Cardiac muscle cell (in vitro differentiated cells and primary cell): ENCODE results near the gene FLNA. TPM values are rescaled to one million over a fixed set of nuclear protein-coding genes. Genes with fewer than 3 reads are reported as not detected.

Source experiments
- DNase-seq, 2 donors: peaks; one replicate each; pipeline versions ENCODE4 v3.0.0 to v3.0.0-alpha.2; 2010 to 2017; ENCODE audit warnings: low read depth in 1 of 2, low spot score in 1 of 2
- H3K27ac ChIP-seq: fragments of 200-600 bp; sonication (generic); 2 replicates; pipeline ENCODE4 v1.5.1; 2016
- H3K27me3 ChIP-seq: fragments of 200-600 bp; sonication (generic); 2 replicates; pipeline ENCODE4 v1.6.0; 2016; ENCODE audit warnings: control low read depth
- H3K36me3 ChIP-seq: fragments of 200-600 bp; sonication (generic); 2 replicates; pipeline ENCODE4 v1.5.1; 2016; ENCODE audit warnings: control low read depth
- H3K4me1 ChIP-seq: fragments of 200-600 bp; sonication (generic); 2 replicates; pipeline ENCODE4 v1.8.1; 2017; ENCODE audit warnings: low read depth, mild to moderate bottlenecking, mixed run types
- H3K4me3 ChIP-seq: fragments of 200-600 bp; sonication (generic); 2 replicates; pipeline ENCODE4 v1.5.1; 2016; ENCODE audit warnings: mild to moderate bottlenecking
- H3K9me3 ChIP-seq: fragments of 200-600 bp; sonication (generic); 2 replicates; pipeline ENCODE4 v1.5.1; 2017; ENCODE audit warnings: low read depth, mild to moderate bottlenecking, control low read depth
- polyA plus RNA-seq: library from polyadenylated mRNA; unstranded; fragments of >200 nt; fragmentation: Nextera tagmentation; extraction: Ambion mirVana; gene quantifications from 2 replicates; pipeline ENCODE4 v1.2.1, GENCODE V29; 2016
- total RNA-seq: library from RNA; depleted of rRNA; stranded (reverse); fragments of >200 nt; gene quantifications from 2 replicates; pipeline ENCODE4 v1.2.3, GENCODE V29; 2016
- TF ChIP-seq, protein P1 (sequence below): IDR thresholded peaks from 2 replicates; pipeline ENCODE4 v1.5.1; 2012; ENCODE audit warnings: low read depth, mild to moderate bottlenecking, low read length

FLNA gene
- total and polyA plus RNA-seq, 2 experiments from 2014 or later, result 341 to 447 TPM

DNA sequence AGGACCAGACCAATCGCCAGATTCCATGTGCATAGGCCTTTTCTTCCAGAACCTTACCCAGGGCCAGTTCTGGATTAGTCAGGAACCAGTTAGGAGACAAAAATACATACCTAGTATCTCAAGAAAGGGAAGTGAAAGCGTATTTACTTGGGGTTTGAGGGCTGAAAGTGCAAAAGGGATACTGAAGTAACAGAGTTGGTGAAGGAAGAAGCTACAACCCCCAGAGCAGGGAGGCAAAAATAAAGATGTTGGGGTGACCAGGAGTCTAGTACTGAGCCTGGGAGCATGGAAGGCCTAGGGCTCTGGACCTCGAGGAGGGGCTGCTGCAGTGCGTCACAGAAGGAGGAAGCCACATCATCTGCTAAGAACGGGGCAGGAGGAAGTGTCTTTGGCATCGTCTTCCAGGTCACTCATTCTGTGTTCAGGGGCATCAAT is 40.6 kb downstream of the FLNA start:
- no peaks in the 10 kb centered on the region for H3K9me3 ChIP-seq

GRCh38 chrX:154333116-154333515 is 41.3 kb downstream of the FLNA start:
- no peak for DNase-seq
- no peaks in the 10 kb centered on the region for H3K27me3 ChIP-seq
- no peaks in the 10 kb centered on the region for H3K4me1 ChIP-seq
- no peaks in the 10 kb centered on the region for H3K9me3 ChIP-seq
- no peak overlapping the region for H3K4me3 ChIP-seq
- no peak overlapping the region for H3K27ac ChIP-seq
- H3K36me3 ChIP-seq, result no peaks in the 10 kb centered on the region
- TF ChIP-seq, protein P1, sequence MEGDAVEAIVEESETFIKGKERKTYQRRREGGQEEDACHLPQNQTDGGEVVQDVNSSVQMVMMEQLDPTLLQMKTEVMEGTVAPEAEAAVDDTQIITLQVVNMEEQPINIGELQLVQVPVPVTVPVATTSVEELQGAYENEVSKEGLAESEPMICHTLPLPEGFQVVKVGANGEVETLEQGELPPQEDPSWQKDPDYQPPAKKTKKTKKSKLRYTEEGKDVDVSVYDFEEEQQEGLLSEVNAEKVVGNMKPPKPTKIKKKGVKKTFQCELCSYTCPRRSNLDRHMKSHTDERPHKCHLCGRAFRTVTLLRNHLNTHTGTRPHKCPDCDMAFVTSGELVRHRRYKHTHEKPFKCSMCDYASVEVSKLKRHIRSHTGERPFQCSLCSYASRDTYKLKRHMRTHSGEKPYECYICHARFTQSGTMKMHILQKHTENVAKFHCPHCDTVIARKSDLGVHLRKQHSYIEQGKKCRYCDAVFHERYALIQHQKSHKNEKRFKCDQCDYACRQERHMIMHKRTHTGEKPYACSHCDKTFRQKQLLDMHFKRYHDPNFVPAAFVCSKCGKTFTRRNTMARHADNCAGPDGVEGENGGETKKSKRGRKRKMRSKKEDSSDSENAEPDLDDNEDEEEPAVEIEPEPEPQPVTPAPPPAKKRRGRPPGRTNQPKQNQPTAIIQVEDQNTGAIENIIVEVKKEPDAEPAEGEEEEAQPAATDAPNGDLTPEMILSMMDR, result no peak

More for the DNA sequence above, 40.6 kb downstream of the FLNA start:
- Histone ChIP-seq H3K4me1 (no peaks in the 10 kb centered on the region), H3K27me3 (no peaks in the 10 kb centered on the region), H3K36me3 (no peaks in the 10 kb centered on the region), H3K4me3 (no peak overlapping the region), H3K27ac (no peak overlapping the region)
- TF ChIP-seq, protein P1, result no peak
- DNase-seq, result no peak

DNA sequence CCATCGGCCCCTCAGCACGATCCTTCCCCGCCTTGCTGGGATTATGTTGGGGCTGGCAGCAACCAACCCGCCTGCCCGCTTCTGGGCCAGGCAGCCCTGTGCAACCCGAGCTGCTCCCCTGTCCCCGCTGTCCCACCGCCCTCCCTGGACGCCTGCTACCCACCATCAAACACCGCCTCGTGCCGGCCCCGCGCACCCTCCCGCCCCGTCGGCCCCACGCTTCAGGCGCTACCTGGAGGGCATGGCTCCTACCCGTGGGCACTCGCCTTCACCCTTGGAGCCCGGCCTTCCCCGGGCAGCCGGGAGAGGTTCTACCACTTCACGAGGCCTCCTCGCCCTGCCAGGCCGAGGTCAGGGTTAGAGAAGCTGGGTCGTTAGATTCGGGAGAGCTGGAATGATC is 41.9 kb downstream of the FLNA start:
- TF ChIP-seq, protein P1, result no peak
- no peaks in the 10 kb centered on the region for H3K27me3 ChIP-seq

GRCh38 chrX:154329294-154329693 is 45.1 kb downstream of the FLNA start:
- TF ChIP-seq, protein P1, result no peak
- no peaks in the 10 kb centered on the region for H3K9me3 ChIP-seq

More for the DNA sequence above, 41.9 kb downstream of the FLNA start:
- no peaks in the 10 kb centered on the region for H3K4me1 ChIP-seq
- no peaks in the 10 kb centered on the region for H3K9me3 ChIP-seq
- no peak overlapping the region for H3K4me3 ChIP-seq
- H3K36me3 ChIP-seq, result no peaks in the 10 kb centered on the region
- no peak overlapping the region for H3K27ac ChIP-seq
- DNase-seq, result no peak

DNA sequence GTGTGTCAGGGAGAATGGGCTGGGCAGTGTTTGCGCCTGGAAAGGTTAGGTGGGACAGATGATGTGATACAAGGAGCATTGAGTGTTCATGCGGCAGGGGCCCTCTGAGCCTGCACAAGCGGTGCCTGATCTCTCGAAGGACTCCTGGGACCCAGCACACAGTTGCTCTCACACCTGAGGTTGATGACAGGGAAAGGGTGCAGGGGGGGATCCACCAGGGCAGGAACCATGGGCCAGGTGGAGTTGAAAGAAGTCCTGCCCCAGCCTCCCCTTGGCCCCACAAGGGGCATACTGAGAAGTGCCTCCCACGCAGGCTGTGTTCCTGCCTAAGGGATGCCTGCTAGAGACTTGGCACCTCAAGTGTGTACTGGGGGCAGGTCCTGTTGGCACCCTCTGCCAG is 45.8 kb downstream of the FLNA start:
- Histone ChIP-seq H3K27ac (no peak overlapping the region), H3K4me3 (no peak overlapping the region), H3K36me3 (no peaks in the 10 kb centered on the region), H3K4me1 (no peaks in the 10 kb centered on the region), H3K27me3 (no peaks in the 10 kb centered on the region), H3K9me3 (no peaks in the 10 kb centered on the region)
- TF ChIP-seq, protein P1, result no peak
- no peak for DNase-seq

More at GRCh38 chrX:154329294-154329693, 45.1 kb downstream of the FLNA start:
- Histone ChIP-seq H3K4me1 (no peaks in the 10 kb centered on the region), H3K27ac (no peak overlapping the region), H3K36me3 (no peaks in the 10 kb centered on the region), H3K27me3 (no peaks in the 10 kb centered on the region), H3K4me3 (no peak overlapping the region)
- no peak for DNase-seq
